ENCODE measurements around the gene ATAD1.
A peak's percentile ranks its signal among the peaks of the same experiment; 100 is the strongest.
"Not testable (repeated sequence)": the region's sequence is repeated elsewhere in the genome, so short reads cannot be mapped to it uniquely, and the experiment has no call there.

ATAD1 gene

GRCh38 chr10:87803328-87803727 lies 14.7 kb downstream of the ATAD1 start:
- DNase-seq (ENCODE audit: low read depth in 2 of 2), result no peak

GRCh38 chr10:87801813-87802435 lies 16.1 kb downstream of the ATAD1 start:
- not testable (repeated sequence) for DNase-seq (ENCODE audit: low read depth in 2 of 2)

GRCh38 chr10:87799860-87800259 lies 18.2 kb downstream of the ATAD1 start:
- no peak for DNase-seq (ENCODE audit: low read depth in 2 of 2)

- no peak for DNase-seq (ENCODE audit: low read depth in 2 of 2)
Measured at GRCh38 chr10:87798082-87798481, 19.9 kb downstream of the ATAD1 start.

- no peak for DNase-seq (ENCODE audit: low read depth in 2 of 2)
Measured at GRCh38 chr10:87794285-87794684, 23.7 kb downstream of the ATAD1 start.

GRCh38 chr10:87790185-87790584 lies 27.8 kb downstream of the ATAD1 start:
- no peak for DNase-seq (ENCODE audit: low read depth in 2 of 2)

- DNase-seq (ENCODE audit: low read depth in 2 of 2), result no peak
Measured at GRCh38 chr10:87786421-87786820, 31.6 kb downstream of the ATAD1 start.

GRCh38 chr10:87782721-87783120 lies 35.3 kb downstream of the ATAD1 start:
- no peak for DNase-seq (ENCODE audit: low read depth in 2 of 2)

- DNase-seq (ENCODE audit: low read depth in 2 of 2), result no peak
Measured at GRCh38 chr10:87781545-87781944, 36.5 kb downstream of the ATAD1 start.

GRCh38 chr10:87776328-87776727 lies 41.7 kb downstream of the ATAD1 start:
- no peak for DNase-seq (ENCODE audit: low read depth in 2 of 2)

GRCh38 chr10:87775766-87776165 lies 42.3 kb downstream of the ATAD1 start:
- no peak for DNase-seq (ENCODE audit: low read depth in 2 of 2)

- no peak for DNase-seq (ENCODE audit: low read depth in 2 of 2)
Measured at GRCh38 chr10:87771871-87772500, 46.0 kb downstream of the ATAD1 start.

- no peak for DNase-seq (ENCODE audit: low read depth in 2 of 2)
Measured at GRCh38 chr10:87767253-87767652, 50.8 kb downstream of the ATAD1 start.

- no peak for DNase-seq (ENCODE audit: low read depth in 2 of 2)
Measured at GRCh38 chr10:87765666-87766376, 52.2 kb downstream of the ATAD1 start.

- DNase-seq (ENCODE audit: low read depth in 2 of 2), result no peak
Measured at GRCh38 chr10:87764072-87764934, 53.7 kb downstream of the ATAD1 start.

- DNase-seq (ENCODE audit: low read depth in 2 of 2), result no peak
Measured at GRCh38 chr10:87763086-87763861, 54.8 kb downstream of the ATAD1 start.

- peak; percentile 19 to 38 for DNase-seq (ENCODE audit: low read depth in 2 of 2)
Measured at GRCh38 chr10:87761892-87762291, 56.1 kb downstream of the ATAD1 start.

GRCh38 chr10:87761153-87761552 lies 56.9 kb downstream of the ATAD1 start:
- DNase-seq (ENCODE audit: low read depth in 2 of 2), result no peak

- no peak for DNase-seq (ENCODE audit: low read depth in 2 of 2)
Measured at GRCh38 chr10:87760195-87760905, 57.7 kb downstream of the ATAD1 start.

GRCh38 chr10:87759551-87759950 lies 58.5 kb downstream of the ATAD1 start:
- DNase-seq (ENCODE audit: low read depth in 2 of 2), result no peak

GRCh38 chr10:87757685-87758084 lies 60.3 kb downstream of the ATAD1 start:
- DNase-seq (ENCODE audit: low read depth in 2 of 2), result no peak
